OCI-LY3 (cell line): Measurements from ENCODE around the gene CLEC4M.
"Not testable (repeated sequence)": the region's sequence is repeated elsewhere in the genome, so short reads cannot be mapped to it uniquely, and the experiment has no call there.

Experiments
- H2AFZ ChIP-seq: fragments of 200-600, 300-600 bp; shearing (Covaris generic); 2 replicates; pipeline ENCODE4 v1.6.0; 2014; ENCODE audit warnings: antibody characterized with exemption, low read depth, low read length
- H3K27ac ChIP-seq: fragments of 200-600, 300-600 bp; sonication (generic); 2 replicates; pipeline ENCODE4 v1.5.1; 2014; ENCODE audit warnings: mild to moderate bottlenecking, low read length, moderate library complexity, mixed read lengths
- H3K27me3 ChIP-seq: fragments of 200-600, 300-600 bp; sonication (generic); 2 replicates; pipeline ENCODE4 v1.6.1; 2014; ENCODE audit warnings: low read depth, low read length, mixed read lengths
- H3K36me3 ChIP-seq: fragments of 200-600, 300-600 bp; sonication (generic); replicated peaks from 2 replicates; pipeline ENCODE3; 2014; ENCODE audit warnings: low read depth, low read length, mixed read lengths
- H3K4me1 ChIP-seq: fragments of 300-600, 200-600 bp; sonication (generic); 2 replicates; pipeline ENCODE4 v1.6.1; 2014; ENCODE audit warnings: low read length, mixed read lengths
- H3K4me2 ChIP-seq: fragments of 200-600, 300-600 bp; sonication (generic); 2 replicates; pipeline ENCODE4 v1.6.1; 2014; ENCODE audit warnings: low read length, mixed read lengths
- H3K4me3 ChIP-seq: fragments of 300-600, 200-600 bp; sonication (generic); 2 replicates; pipeline ENCODE4 v1.5.1; 2014; ENCODE audit warnings: antibody characterized with exemption, mild to moderate bottlenecking, low read length, moderate library complexity
- H3K79me2 ChIP-seq: fragments of 300-600, 200-600 bp; shearing (Covaris generic); 2 replicates; pipeline ENCODE4 v1.6.1; 2014; ENCODE audit warnings: mild to moderate bottlenecking, low read length, mixed read lengths
- H3K9ac ChIP-seq: fragments of 300-600, 200-600 bp; shearing (Covaris generic); 2 replicates; pipeline ENCODE4 v1.6.0; 2014; ENCODE audit warnings: mild to moderate bottlenecking, low read length, moderate library complexity
- H3K9me3 ChIP-seq: fragments of 200-600, 300-600 bp; shearing (Covaris generic); 2 replicates; pipeline ENCODE4 v1.6.1; 2014; ENCODE audit warnings: low read length, mixed read lengths; ENCODE audit not compliant: insufficient read depth
- H4K20me1 ChIP-seq: fragments of 200-600, 300-600 bp; sonication (generic); 2 replicates; pipeline ENCODE4 v1.6.1; 2016; ENCODE audit warnings: low read length, mixed read lengths; ENCODE audit not compliant: insufficient read depth
- EZH2phosphoT487 ChIP-seq: fragments of 200-600 bp; shearing (Covaris generic); IDR thresholded peaks from 2 replicates; pipeline ENCODE4 v1.6.1; 2018; ENCODE audit warnings: antibody characterized with exemption, mixed run types, low read depth
- TF ChIP-seq, protein P1 (sequence below): fragments of 200-600, 300-600 bp; sonication (generic); IDR thresholded peaks from 2 replicates; pipeline ENCODE4 v1.5.1; 2014; ENCODE audit warnings: antibody characterized with exemption, low read length, low read depth

Gene CLEC4M

DNA sequence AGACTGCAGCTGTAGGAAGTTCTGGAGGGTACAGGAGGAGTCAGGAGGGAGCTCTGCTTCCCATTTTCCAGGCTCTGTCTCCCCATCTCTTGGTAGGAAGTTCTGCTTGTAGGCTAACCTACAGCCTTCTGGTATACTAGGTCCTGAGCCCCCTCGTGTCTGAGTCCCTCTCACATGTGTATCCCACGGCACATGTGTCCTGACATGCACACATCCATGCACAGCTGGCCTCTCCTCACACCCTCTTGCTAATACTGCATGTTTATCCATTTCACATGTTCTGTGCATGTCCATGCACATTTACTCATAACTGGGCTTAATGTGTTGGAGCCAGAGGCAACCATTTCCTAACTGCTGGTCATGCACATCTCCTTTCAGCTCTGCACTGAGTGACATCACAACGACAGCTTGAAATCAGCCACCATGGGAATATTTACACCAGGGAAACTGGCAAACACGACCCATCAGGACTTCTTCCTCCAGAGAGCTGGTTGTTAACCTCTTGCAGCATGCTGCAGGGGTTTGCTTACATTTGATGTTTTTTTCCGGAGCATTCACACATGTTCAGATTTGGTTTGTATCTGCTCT lies 18.8 kb upstream of the CLEC4M start:
- H3K4me2 ChIP-seq: peak overlapping the region; percentile 49
- H3K4me1 ChIP-seq: peaks cover 24% of the 10 kb centered on the region
- no peak overlapping the region for H3K4me3 ChIP-seq
- H3K27ac ChIP-seq: no peak overlapping the region
- peaks cover 87% of the 10 kb centered on the region for H3K27me3 ChIP-seq
- H3K9me3 ChIP-seq: peaks cover 5% of the 10 kb centered on the region; the same call in 1 of the 2 replicates
- H3K79me2 ChIP-seq: no peaks in the 10 kb centered on the region
- H3K36me3 ChIP-seq: no peaks in the 10 kb centered on the region
- TF ChIP-seq EZH2phosphoT487: no peak
- TF ChIP-seq, protein P1, sequence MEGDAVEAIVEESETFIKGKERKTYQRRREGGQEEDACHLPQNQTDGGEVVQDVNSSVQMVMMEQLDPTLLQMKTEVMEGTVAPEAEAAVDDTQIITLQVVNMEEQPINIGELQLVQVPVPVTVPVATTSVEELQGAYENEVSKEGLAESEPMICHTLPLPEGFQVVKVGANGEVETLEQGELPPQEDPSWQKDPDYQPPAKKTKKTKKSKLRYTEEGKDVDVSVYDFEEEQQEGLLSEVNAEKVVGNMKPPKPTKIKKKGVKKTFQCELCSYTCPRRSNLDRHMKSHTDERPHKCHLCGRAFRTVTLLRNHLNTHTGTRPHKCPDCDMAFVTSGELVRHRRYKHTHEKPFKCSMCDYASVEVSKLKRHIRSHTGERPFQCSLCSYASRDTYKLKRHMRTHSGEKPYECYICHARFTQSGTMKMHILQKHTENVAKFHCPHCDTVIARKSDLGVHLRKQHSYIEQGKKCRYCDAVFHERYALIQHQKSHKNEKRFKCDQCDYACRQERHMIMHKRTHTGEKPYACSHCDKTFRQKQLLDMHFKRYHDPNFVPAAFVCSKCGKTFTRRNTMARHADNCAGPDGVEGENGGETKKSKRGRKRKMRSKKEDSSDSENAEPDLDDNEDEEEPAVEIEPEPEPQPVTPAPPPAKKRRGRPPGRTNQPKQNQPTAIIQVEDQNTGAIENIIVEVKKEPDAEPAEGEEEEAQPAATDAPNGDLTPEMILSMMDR: no peak
- peaks cover 24% of the 10 kb centered on the region; the same call in 1 of the 2 replicates for H4K20me1 ChIP-seq
- H3K9ac ChIP-seq: no peak overlapping the region
- no peak overlapping the region for H2AFZ ChIP-seq

DNA sequence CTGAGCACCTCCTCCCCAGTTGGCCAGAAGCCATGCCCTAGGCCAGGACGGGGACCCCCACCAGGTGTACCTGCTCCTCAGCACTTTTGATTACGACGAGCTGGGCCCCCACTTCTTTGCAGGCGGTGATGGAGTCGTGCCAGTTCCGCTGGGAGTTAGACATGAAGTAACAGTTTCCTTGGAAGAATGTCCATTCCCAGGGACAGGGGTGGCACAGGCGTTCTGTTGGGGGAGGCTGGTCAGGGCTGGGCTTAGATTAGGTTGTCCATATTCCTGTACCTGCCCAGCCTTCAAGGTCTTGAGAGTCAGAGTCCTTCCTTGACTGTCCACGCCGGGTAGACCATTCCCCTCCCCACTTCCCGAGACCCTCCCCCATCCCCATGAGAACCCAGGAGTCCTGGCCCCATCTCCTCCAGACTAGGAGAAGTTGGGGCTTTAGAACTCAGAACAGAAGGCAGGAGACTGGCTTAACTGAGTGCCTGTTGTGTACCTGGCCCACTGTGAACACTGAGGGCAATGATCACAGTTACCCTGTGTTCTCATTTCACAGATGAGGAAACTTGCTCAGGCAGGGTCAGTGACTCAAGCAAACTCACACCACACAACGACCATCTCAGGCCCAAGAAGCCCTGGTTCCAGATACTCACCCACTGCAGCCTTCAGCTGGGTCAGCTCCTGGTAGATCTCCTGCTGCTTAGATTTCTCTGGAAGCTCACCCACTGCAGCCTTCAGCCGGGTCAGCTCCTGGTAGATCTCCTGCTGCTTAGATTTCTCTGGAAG lies 18.0 kb upstream of the CLEC4M start:
- no peaks in the 10 kb centered on the region for H3K36me3 ChIP-seq
- H3K27ac ChIP-seq: no peak overlapping the region
- H3K4me2 ChIP-seq: no peak overlapping the region
- H3K27me3 ChIP-seq: peaks cover 81% of the 10 kb centered on the region
- H2AFZ ChIP-seq: no peak overlapping the region
- no peak overlapping the region for H3K9ac ChIP-seq
- H4K20me1 ChIP-seq: peaks cover 22% of the 10 kb centered on the region; the same call in 1 of the 2 replicates
- no peak overlapping the region for H3K4me3 ChIP-seq
- peaks cover 5% of the 10 kb centered on the region; the same call in 1 of the 2 replicates for H3K9me3 ChIP-seq
- no peak for TF ChIP-seq EZH2phosphoT487
- TF ChIP-seq, protein P1: no peak
- H3K4me1 ChIP-seq: peaks cover 24% of the 10 kb centered on the region
- no peaks in the 10 kb centered on the region for H3K79me2 ChIP-seq

DNA sequence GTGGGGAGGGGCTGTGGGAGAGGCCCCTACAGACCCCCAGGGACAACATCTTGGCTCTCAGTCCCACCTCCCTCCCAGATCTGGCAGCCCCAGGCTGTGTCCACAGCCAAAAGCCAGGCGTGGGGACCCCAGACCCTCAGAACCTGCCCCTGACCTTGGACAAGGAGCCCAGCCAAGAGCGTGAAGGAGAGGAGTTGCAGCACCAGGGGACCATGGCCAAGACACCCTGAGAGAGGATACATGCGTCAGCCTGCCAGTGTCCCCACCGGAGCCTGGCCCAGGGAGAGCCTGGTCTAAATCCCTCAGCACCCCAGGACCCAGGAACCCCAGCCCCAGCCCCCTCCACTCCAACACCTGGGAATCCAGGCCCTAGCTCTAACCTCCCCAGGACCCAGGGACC lies 16.7 kb upstream of the CLEC4M start:
- peaks cover 32% of the 10 kb centered on the region for H3K4me1 ChIP-seq
- H3K4me2 ChIP-seq, H2AFZ ChIP-seq, H3K9ac ChIP-seq, H3K79me2 ChIP-seq, H3K27ac ChIP-seq, H3K36me3 ChIP-seq, H3K4me3 ChIP-seq: not testable (repeated sequence)
- peaks cover 22% of the 10 kb centered on the region; the same call in 1 of the 2 replicates for H4K20me1 ChIP-seq
- peaks cover 12% of the 10 kb centered on the region; the same call in 1 of the 2 replicates for H3K9me3 ChIP-seq
- peaks cover 80% of the 10 kb centered on the region for H3K27me3 ChIP-seq

DNA sequence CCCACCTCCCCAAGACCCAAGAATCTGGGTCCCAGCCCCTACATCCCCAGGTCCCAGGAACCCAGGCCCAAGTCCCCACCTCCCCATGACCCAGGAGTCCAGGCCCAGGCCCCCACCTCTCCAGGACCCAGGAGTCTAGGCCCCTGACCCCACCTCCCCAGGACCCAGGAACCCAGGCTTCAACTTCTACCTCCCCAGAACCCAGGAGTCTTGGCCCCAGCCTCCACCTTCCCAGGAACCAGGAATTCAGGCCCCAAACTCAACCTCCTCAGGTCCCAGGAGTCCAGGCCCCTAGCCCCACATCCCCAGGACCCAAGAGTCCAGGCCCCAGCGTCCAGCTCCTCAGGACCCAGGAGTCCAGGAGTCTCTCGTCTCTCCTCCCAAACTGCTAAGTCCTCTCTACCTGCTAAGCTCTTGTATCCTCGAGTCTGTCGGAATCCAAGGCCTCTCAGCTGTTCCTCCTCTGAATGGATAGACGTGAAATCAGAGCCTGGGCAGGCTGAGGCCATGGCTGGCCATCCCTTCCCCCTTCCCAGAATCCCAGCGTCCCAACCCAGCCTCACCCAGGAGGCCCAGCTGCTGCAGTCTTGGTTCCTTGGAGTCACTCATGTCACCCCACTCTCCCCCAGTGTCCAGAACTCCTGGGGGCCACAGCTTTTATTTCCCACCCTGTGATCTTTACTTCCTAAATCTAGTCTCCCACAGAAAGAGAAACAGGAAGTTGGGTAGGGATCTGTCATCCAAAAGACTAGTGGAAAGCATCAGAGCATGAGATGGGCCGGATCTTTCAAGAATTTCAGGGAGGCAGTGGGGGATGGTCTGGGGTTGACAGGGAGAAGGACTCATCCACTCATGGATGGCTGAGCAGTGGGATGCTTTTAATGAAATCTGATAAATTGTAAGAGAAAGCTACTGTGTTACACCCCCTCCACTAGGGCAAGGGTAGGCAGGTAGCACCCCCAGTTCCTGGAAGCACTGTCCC lies 15.8 kb upstream of the CLEC4M start, which contains the start of gene CD209:
CD209 (minus strand) TSS at position 632 of the 982 bp plus-strand sequence; CDS start at position 609, 23 bp downstream.
- Histone ChIP-seq H3K36me3 (no peaks in the 10 kb centered on the region), H3K4me1 (peaks cover 36% of the 10 kb centered on the region), H3K27ac (no peak within 1 kb of the TSS), H4K20me1 (peaks cover 22% of the 10 kb centered on the region; the same call in 1 of the 2 replicates), H3K4me2 (no peak within 1 kb of the TSS), H3K9ac (no peak within 1 kb of the TSS), H3K4me3 (no peak within 1 kb of the TSS), H2AFZ (no peak within 1 kb of the TSS), H3K79me2 (no peaks in the 10 kb centered on the region), H3K27me3 (peaks cover 73% of the 10 kb centered on the region), H3K9me3 (peaks cover 12% of the 10 kb centered on the region; the same call in 1 of the 2 replicates)
- TF ChIP-seq EZH2phosphoT487: no peak
- TF ChIP-seq, protein P1: no peak
